CD14-positive monocyte (primary cell): ENCODE measurements around the gene SEZ6L. TPM values are rescaled to one million over a fixed set of nuclear protein-coding genes. Genes with fewer than 3 reads are reported as not detected.

Experiments used
- DNase-seq, 3 donors: peaks; one replicate each; pipeline ENCODE4 v3.0.0-alpha.2; 2011 to 2022
- H2AFZ ChIP-seq: 2 replicates; pipeline ENCODE4 v1.6.0; 2012; ENCODE audit warnings: mild to moderate bottlenecking, low read depth, low read length, inconsistent platforms; ENCODE audit not compliant: insufficient read depth, poor library complexity, severe bottlenecking
- H3K27ac ChIP-seq, 2 donors: 1 replicate in 1 of 2; 2 replicates in 1 of 2; pipeline ENCODE4 v1.5.1; 2012 to 2013; ENCODE audit warnings: low read length in 2 of 2, control low read depth in 1 of 2, inconsistent platforms in 1 of 2, low read depth in 1 of 2, mild to moderate bottlenecking in 1 of 2
- H3K27me3 ChIP-seq, 2 donors: one replicate each; pipeline versions ENCODE4 v1.6.0 to v1.6.1; 2011 to 2013; ENCODE audit warnings: low read length in 2 of 2; ENCODE audit not compliant: control insufficient read depth in 2 of 2, insufficient read depth in 2 of 2
- H3K36me3 ChIP-seq, 2 donors: replicated peaks in 1 of 2; 1 replicate in 1 of 2; 2 replicates in 1 of 2; pipeline versions ENCODE4 v1.5.1 to v1.6.1; 2012 to 2013; ENCODE audit warnings: low read length in 2 of 2, control low read depth in 1 of 2, inconsistent platforms in 1 of 2, mild to moderate bottlenecking in 1 of 2; ENCODE audit not compliant: insufficient read depth in 2 of 2, control insufficient read depth in 1 of 2
- H3K4me1 ChIP-seq, 2 donors: 1 replicate in 1 of 2; 2 replicates in 1 of 2; pipeline versions ENCODE4 v1.5.1 to v1.6.1; 2012 to 2013; ENCODE audit warnings: low read length in 2 of 2, control low read depth in 1 of 2, inconsistent platforms in 1 of 2, mild to moderate bottlenecking in 1 of 2, moderate library complexity in 1 of 2; ENCODE audit not compliant: insufficient read depth in 2 of 2, control insufficient read depth in 1 of 2
- H3K4me2 ChIP-seq: replicated peaks from 2 replicates; pipeline ENCODE3; 2012; ENCODE audit warnings: low read length, moderate library complexity, mild to moderate bottlenecking; ENCODE audit not compliant: poor library complexity, severe bottlenecking; ENCODE audit errors: extremely low read depth
- H3K4me3 ChIP-seq, 3 experiments: fragments of 200-600 bp in 1 of 3; sonication (generic) in 1 of 3; replicated peaks in 1 of 3; 1 replicate in 2 of 3; 2 replicates in 1 of 3; pipeline ENCODE4 v1.5.1; 2011 to 2013; ENCODE audit warnings: low read length in 3 of 3, mild to moderate bottlenecking in 3 of 3, control low read depth in 2 of 3, low read depth in 2 of 3, inconsistent platforms in 1 of 3, moderate library complexity in 1 of 3
- H3K79me2 ChIP-seq: 2 replicates; pipeline ENCODE4 v1.6.0; 2012; ENCODE audit warnings: mild to moderate bottlenecking, control low read depth, inconsistent platforms, low read length, moderate library complexity; ENCODE audit not compliant: insufficient read depth
- H3K9ac ChIP-seq: 2 replicates; pipeline ENCODE4 v1.6.0; 2017; ENCODE audit warnings: low read length, mild to moderate bottlenecking; ENCODE audit not compliant: insufficient read depth, poor library complexity, severe bottlenecking
- H3K9me3 ChIP-seq, 2 donors: replicated peaks in 1 of 2; 1 replicate in 1 of 2; 2 replicates in 1 of 2; pipeline versions ENCODE4 v1.5.1 to v1.6.1; 2012 to 2013; ENCODE audit warnings: low read length in 2 of 2, control low read depth in 1 of 2; ENCODE audit not compliant: control insufficient read depth in 1 of 2, insufficient read depth in 1 of 2
- H4K20me1 ChIP-seq: 2 replicates; pipeline ENCODE4 v1.6.0; 2012; ENCODE audit warnings: mild to moderate bottlenecking, low read length, control low read depth, moderate library complexity; ENCODE audit not compliant: insufficient read depth
- H3K27ac Mint-ChIP-seq, 7 donors: one replicate each; pipeline ENCODE4 v1.8.0; 2020; ENCODE audit warnings: mild to moderate bottlenecking in 7 of 7, mixed read lengths in 7 of 7, moderate library complexity in 6 of 7, inconsistent platforms in 2 of 7
- H3K27me3 Mint-ChIP-seq, 3 donors: one replicate each; pipeline ENCODE4 v1.8.0; 2021 to 2022; ENCODE audit warnings: low read depth in 3 of 3, mild to moderate bottlenecking in 3 of 3, mixed read lengths in 3 of 3, moderate library complexity in 3 of 3, inconsistent platforms in 1 of 3
- H3K36me3 Mint-ChIP-seq, 2 donors: one replicate each; pipeline ENCODE4 v1.8.0; 2020; ENCODE audit warnings: mixed read lengths in 2 of 2, inconsistent platforms in 1 of 2, mild to moderate bottlenecking in 1 of 2
- H3K4me1 Mint-ChIP-seq: one replicate; pipeline ENCODE4 v1.8.0; 2020; ENCODE audit warnings: mild to moderate bottlenecking, mixed read lengths
- H3K4me3 Mint-ChIP-seq, 2 donors: one replicate each; pipeline ENCODE4 v1.8.0; 2020; ENCODE audit warnings: mild to moderate bottlenecking in 2 of 2, mixed read lengths in 2 of 2, moderate library complexity in 1 of 2
- H3K9me3 Mint-ChIP-seq, 7 donors: one replicate each; pipeline ENCODE4 v1.8.0; 2020 to 2022; ENCODE audit warnings: mixed read lengths in 7 of 7, mild to moderate bottlenecking in 6 of 7, moderate library complexity in 6 of 7, inconsistent platforms in 2 of 7
- WGBS: methylation state at CpG from one replicate; pipeline ENCODE4 v1.1.5; 2013; ENCODE audit warnings: missing lambda C conversion rate; ENCODE audit not compliant: insufficient coverage; 5-methylcytosine and 5-hydroxymethylcytosine counted together
- intact Hi-C, 2 donors: fragments of 100-400 bp; cut with micrococcal nuclease; formaldehyde crosslinking; loops; one replicate each; pipeline versions ENCODE4 v1.15.0 to v1.15.1; 2023
- polyA plus RNA-seq, 3 donors: library from polyadenylated mRNA; depleted of rRNA in 1 of 3; unstranded in 2 of 3; stranded (reverse) in 1 of 3; fragments of 300-500 nt in 2 of 3; fragments of >200 nt in 1 of 3; fragmentation: Illumina TruSeq in 2 of 3; gene quantifications; 1 replicate in 2 of 3; 2 replicates in 1 of 3; pipeline ENCODE4 v1.2.3, GENCODE V29; 2012 to 2021
- TF ChIP-seq, protein P1 (sequence below): fragments of 200-600 bp; IDR thresholded peaks from one replicate; pipeline ENCODE4 v1.8.0; 2022; ENCODE audit warnings: antibody characterized with exemption, mild to moderate bottlenecking

SEZ6L gene
- polyA plus RNA-seq, 3 donors, result 0.43 to 2.8 (median 0.71) TPM

GRCh38 chr22:26367402-26368245 is 198.4 kb downstream of the SEZ6L start:
- no peaks in the 10 kb centered on the region for H4K20me1 ChIP-seq
- Mint-ChIP-seq H3K27ac (no peak overlapping the region), H3K9me3 (peaks cover 0 to 1% (median 0%) of the 10 kb centered on the region in 7 donors), H3K27me3 (peaks cover 0 to 2% (median 1%) of the 10 kb centered on the region in 3 donors), H3K4me1 (peaks cover 2% of the 10 kb centered on the region), H3K36me3 (no peaks in the 10 kb centered on the region), H3K4me3 (no peak overlapping the region)
- no peak overlapping the region for H3K4me3 ChIP-seq
- H3K9ac ChIP-seq, result no peak overlapping the region
- no peak overlapping the region for H2AFZ ChIP-seq
- H3K36me3 ChIP-seq, result no peaks in the 10 kb centered on the region
- H3K27ac ChIP-seq, result no peak overlapping the region
- 39% methylated on average over 6 of the region's 19 CpGs for WGBS
- no peaks in the 10 kb centered on the region for H3K79me2 ChIP-seq
- H3K9me3 ChIP-seq, result no peaks in the 10 kb centered on the region
- peak; percentile 27 to 44 (median 41) for DNase-seq
- H3K4me1 ChIP-seq, result no peaks in the 10 kb centered on the region
- H3K27me3 ChIP-seq, result no peaks in the 10 kb centered on the region
- TF ChIP-seq, protein P1, sequence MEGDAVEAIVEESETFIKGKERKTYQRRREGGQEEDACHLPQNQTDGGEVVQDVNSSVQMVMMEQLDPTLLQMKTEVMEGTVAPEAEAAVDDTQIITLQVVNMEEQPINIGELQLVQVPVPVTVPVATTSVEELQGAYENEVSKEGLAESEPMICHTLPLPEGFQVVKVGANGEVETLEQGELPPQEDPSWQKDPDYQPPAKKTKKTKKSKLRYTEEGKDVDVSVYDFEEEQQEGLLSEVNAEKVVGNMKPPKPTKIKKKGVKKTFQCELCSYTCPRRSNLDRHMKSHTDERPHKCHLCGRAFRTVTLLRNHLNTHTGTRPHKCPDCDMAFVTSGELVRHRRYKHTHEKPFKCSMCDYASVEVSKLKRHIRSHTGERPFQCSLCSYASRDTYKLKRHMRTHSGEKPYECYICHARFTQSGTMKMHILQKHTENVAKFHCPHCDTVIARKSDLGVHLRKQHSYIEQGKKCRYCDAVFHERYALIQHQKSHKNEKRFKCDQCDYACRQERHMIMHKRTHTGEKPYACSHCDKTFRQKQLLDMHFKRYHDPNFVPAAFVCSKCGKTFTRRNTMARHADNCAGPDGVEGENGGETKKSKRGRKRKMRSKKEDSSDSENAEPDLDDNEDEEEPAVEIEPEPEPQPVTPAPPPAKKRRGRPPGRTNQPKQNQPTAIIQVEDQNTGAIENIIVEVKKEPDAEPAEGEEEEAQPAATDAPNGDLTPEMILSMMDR, result peak; percentile 95
- no peak overlapping the region for H3K4me2 ChIP-seq
- intact Hi-C loops, result no loop called here

- no peak overlapping the region for H3K27ac Mint-ChIP-seq
Observed at GRCh38 chr22:26372890-26373289, 203.6 kb downstream of the SEZ6L start.

More at GRCh38 chr22:26372890-26373289, 203.6 kb downstream of the SEZ6L start:
- Histone ChIP-seq H3K4me1 (peaks cover 4 to 5% of the 10 kb centered on the region in 2 donors), H3K79me2 (no peaks in the 10 kb centered on the region), H3K27me3 (no peaks in the 10 kb centered on the region), H3K9me3 (no peaks in the 10 kb centered on the region), H3K36me3 (no peaks in the 10 kb centered on the region), H3K27ac (no peak overlapping the region), H3K4me2 (no peak overlapping the region), H2AFZ (no peak overlapping the region), H3K4me3 (no peak overlapping the region), H3K9ac (no peak overlapping the region), H4K20me1 (no peaks in the 10 kb centered on the region)
- Mint-ChIP-seq H3K4me3 (no peak overlapping the region), H3K27me3 (peaks cover 0 to 5% (median 3%) of the 10 kb centered on the region in 3 donors), H3K9me3 (no peaks in the 10 kb centered on the region), H3K36me3 (no peaks in the 10 kb centered on the region), H3K4me1 (peaks cover 9% of the 10 kb centered on the region)
- intact Hi-C loops, result no loop called here
- no peak for DNase-seq
- TF ChIP-seq, protein P1, result no peak
- no CpG with 5 or more reads among the region's 4 CpGs for WGBS
